ENCODE measurements around the gene PCDHGC4. TPM values are rescaled to one million over a fixed set of nuclear protein-coding genes. Genes with fewer than 3 reads are reported as not detected.

The PCDHGC4 gene
- total RNA-seq, 1 experiment from 2014 or later: 4.3 TPM

GRCh38 chr5:141507387-141508091 lies 22.7 kb downstream of the PCDHGC4 start:
- WGBS (ENCODE audit: extremely low coverage, insufficient read length, low lambda C conversion rate): no CpG with 5 or more reads among the region's 11 CpGs
- Histone ChIP-seq H3K27ac (ENCODE audit: insufficient read length, low read depth, low read length) (no peak overlapping the region), H3K18ac (ENCODE audit: insufficient read length, low read depth, low read length) (no peak overlapping the region), H3K9me3 (ENCODE audit: control insufficient read depth, low read depth, low read length) (no peaks in the 10 kb centered on the region), H3K4ac (ENCODE audit: low read depth, low read length) (no peak overlapping the region), H4K8ac (replicated peaks; ENCODE audit: insufficient read length, low read depth, low read length) (no peak overlapping the region), H2BK12ac (ENCODE audit: insufficient read length, low read depth, low read length) (no peak overlapping the region), H2BK5ac (ENCODE audit: insufficient read length, low read length) (no peak overlapping the region), H2BK20ac (ENCODE audit: low read depth, low read length, poor library complexity, severe bottlenecking) (no peak overlapping the region), H3K79me1 (ENCODE audit: insufficient read depth, low read depth, low read length, poor library complexity, severe bottlenecking) (no peaks in the 10 kb centered on the region), H3K27me3 (ENCODE audit: insufficient read depth, low read length) (no peaks in the 10 kb centered on the region), H3K4me1 (ENCODE audit: insufficient read depth, low read length) (peaks cover 4% of the 10 kb centered on the region; the same call in 1 of the 2 replicates), H3K23ac (ENCODE audit: insufficient read length, low read depth, low read length) (no peak overlapping the region), H2AK5ac (ENCODE audit: insufficient read length, low read length) (no peak overlapping the region), H2BK15ac (ENCODE audit: low read depth, low read length) (no peak overlapping the region), H3K4me2 (ENCODE audit: insufficient read depth, insufficient read length, low read length) (no peak overlapping the region), H2BK120ac (ENCODE audit: low read depth, low read length, poor library complexity, severe bottlenecking) (no peak overlapping the region), H3K9ac (ENCODE audit: extremely low read depth, insufficient read length, low read length) (no peak overlapping the region), H3T11ph (ENCODE audit: low read length) (no peak overlapping the region), H4K5ac (ENCODE audit: insufficient read length, low read depth, low read length) (no peak overlapping the region), H3K79me2 (ENCODE audit: insufficient read depth, low read length) (no peaks in the 10 kb centered on the region), H3K56ac (ENCODE audit: insufficient read length, low read depth, low read length) (no peak overlapping the region), H2AFZ (ENCODE audit: low read length) (no peak overlapping the region), H3K14ac (ENCODE audit: insufficient read depth, low read length) (no peak overlapping the region), H4K91ac (ENCODE audit: insufficient read length, low read depth, low read length) (no peak overlapping the region), H4K20me1 (ENCODE audit: control insufficient read depth, insufficient read depth, insufficient read length) (no peaks in the 10 kb centered on the region), H3K23me2 (ENCODE audit: insufficient read length, low read depth, low read length, poor library complexity, severe bottlenecking) (no peaks in the 10 kb centered on the region)
- H3K4me1 Mint-ChIP-seq: peaks cover 26 to 30% of the 10 kb centered on the region in 2 experiments
- H3K9me3 Mint-ChIP-seq: no peaks in the 10 kb centered on the region
- no peak for DNase-seq
- no peaks in the 10 kb centered on the region for H3K27me3 Mint-ChIP-seq (ENCODE audit: low read depth)
- TF ChIP-seq CTCF (conservative IDR thresholded peaks at IDR 0.05): no peak
- peaks cover 8 to 19% (median 9%) of the 10 kb centered on the region in 3 experiments for H3K36me3 Mint-ChIP-seq (ENCODE audit: insufficient read depth in 1 of 3, low read depth in 3 of 3)
- H3K27ac Mint-ChIP-seq: peak overlapping the region in 2 of 3 experiments; percentile 23 to 70; a peak in 2 of 7 replicates
- peak overlapping the region in 1 of 2 experiments; percentile 79; a peak in 1 of 5 replicates for H3K4me3 Mint-ChIP-seq
